Naive B cell (primary cell): ENCODE results near the gene TPH2. TPM values are rescaled to one million over a fixed set of nuclear protein-coding genes. Genes with fewer than 3 reads are reported as not detected.

Experiments
- ATAC-seq, 2 donors: fragments of 150-1000 bp; cut with Tn5 transposase; 2 replicates each; pipeline ENCODE4 v1.10.0; 2021; ENCODE audit warnings: low read depth in 2 of 2, mild to moderate bottlenecking in 2 of 2, moderate library complexity in 2 of 2
- DNase-seq: peaks from one replicate; pipeline ENCODE4 v3.0.0; 2022
- H3K27ac Mint-ChIP-seq, 6 donors: one replicate each; pipeline ENCODE4 v1.8.0; 2020 to 2022; ENCODE audit warnings: mild to moderate bottlenecking in 6 of 6, mixed read lengths in 6 of 6, moderate library complexity in 5 of 6, inconsistent platforms in 2 of 6
- H3K27me3 Mint-ChIP-seq, 3 donors: one replicate each; pipeline ENCODE4 v1.8.0; 2021 to 2022; ENCODE audit warnings: mixed read lengths in 3 of 3, mild to moderate bottlenecking in 1 of 3
- H3K36me3 Mint-ChIP-seq, 2 donors: one replicate each; pipeline ENCODE4 v1.8.0; 2020 to 2022; ENCODE audit warnings: mixed read lengths in 2 of 2, inconsistent platforms in 1 of 2, mild to moderate bottlenecking in 1 of 2
- H3K4me1 Mint-ChIP-seq, 3 donors: one replicate each; pipeline ENCODE4 v1.8.0; 2020 to 2022; ENCODE audit warnings: mixed read lengths in 3 of 3, inconsistent platforms in 1 of 3, mild to moderate bottlenecking in 1 of 3, moderate library complexity in 1 of 3
- H3K4me3 Mint-ChIP-seq, 8 donors: one replicate each; pipeline ENCODE4 v1.8.0; 2020 to 2022; ENCODE audit warnings: mild to moderate bottlenecking in 8 of 8, mixed read lengths in 8 of 8, moderate library complexity in 8 of 8, inconsistent platforms in 2 of 8
- H3K9me3 Mint-ChIP-seq, 7 donors: one replicate each; pipeline ENCODE4 v1.8.0; 2020 to 2022; ENCODE audit warnings: mixed read lengths in 7 of 7, mild to moderate bottlenecking in 5 of 7, inconsistent platforms in 2 of 7, moderate library complexity in 1 of 7
- polyA plus RNA-seq, 6 donors: library from polyadenylated mRNA; unstranded; fragments of 300-500 nt; fragmentation: Illumina TruSeq; gene quantifications; one replicate each; pipeline ENCODE4 v1.2.3, GENCODE V29; 2021; ENCODE audit warnings: low read depth in 6 of 6

TPH2 gene
- polyA plus RNA-seq, 6 donors from 2014 or later, result not detected

- ATAC-seq (no peak), DNase-seq (no peak)
- H3K4me3 Mint-ChIP-seq, result no peak overlapping the region
- H3K36me3 Mint-ChIP-seq, result no peaks in the 10 kb centered on the region
- H3K9me3 Mint-ChIP-seq, result peaks cover 0 to 1% (median 0%) of the 10 kb centered on the region in 7 donors
- no peak overlapping the region for H3K27ac Mint-ChIP-seq
- H3K27me3 Mint-ChIP-seq, result peaks cover 38 to 51% (median 49%) of the 10 kb centered on the region in 3 donors
- H3K4me1 Mint-ChIP-seq, result no peaks in the 10 kb centered on the region
Measured at GRCh38 chr12:71947645-71948105, 9.0 kb downstream of the TPH2 start.

DNA sequence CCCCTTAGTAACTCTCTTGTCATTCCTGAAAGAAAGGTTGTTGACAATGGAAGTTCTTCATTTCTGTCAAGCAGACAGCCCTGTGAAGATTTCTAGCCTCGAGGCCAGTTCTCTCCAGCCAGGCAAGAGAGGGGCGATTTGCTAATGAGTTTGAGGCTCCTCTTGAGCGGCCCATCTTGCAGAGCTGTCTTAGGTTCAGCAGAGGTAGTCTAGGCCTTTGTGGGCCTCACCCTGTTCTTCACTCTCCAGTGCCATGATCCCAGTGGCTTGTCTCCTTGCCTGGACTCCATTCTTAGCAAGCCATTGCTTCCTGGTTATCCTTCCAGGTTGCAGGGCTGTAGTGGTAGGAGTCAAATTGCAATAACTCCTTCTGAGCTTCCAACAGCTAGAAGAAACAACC lies 9.7 kb downstream of the TPH2 start:
- Mint-ChIP-seq H3K27ac (no peak overlapping the region), H3K4me3 (no peak overlapping the region), H3K27me3 (peaks cover 38 to 45% (median 45%) of the 10 kb centered on the region in 3 donors), H3K9me3 (peaks cover 0 to 1% (median 0%) of the 10 kb centered on the region in 7 donors), H3K36me3 (no peaks in the 10 kb centered on the region), H3K4me1 (no peaks in the 10 kb centered on the region)
- DNase-seq (no peak), ATAC-seq (no peak)

GRCh38 chr12:71949646-71950045 lies 11.0 kb downstream of the TPH2 start:
- Mint-ChIP-seq H3K4me1 (no peaks in the 10 kb centered on the region), H3K27me3 (peaks cover 38 to 46% (median 40%) of the 10 kb centered on the region in 3 donors), H3K27ac (no peak overlapping the region), H3K4me3 (no peak overlapping the region), H3K36me3 (no peaks in the 10 kb centered on the region), H3K9me3 (peaks cover 0 to 3% (median 0%) of the 10 kb centered on the region in 7 donors)
- ATAC-seq, result no peak
- no peak for DNase-seq

DNA sequence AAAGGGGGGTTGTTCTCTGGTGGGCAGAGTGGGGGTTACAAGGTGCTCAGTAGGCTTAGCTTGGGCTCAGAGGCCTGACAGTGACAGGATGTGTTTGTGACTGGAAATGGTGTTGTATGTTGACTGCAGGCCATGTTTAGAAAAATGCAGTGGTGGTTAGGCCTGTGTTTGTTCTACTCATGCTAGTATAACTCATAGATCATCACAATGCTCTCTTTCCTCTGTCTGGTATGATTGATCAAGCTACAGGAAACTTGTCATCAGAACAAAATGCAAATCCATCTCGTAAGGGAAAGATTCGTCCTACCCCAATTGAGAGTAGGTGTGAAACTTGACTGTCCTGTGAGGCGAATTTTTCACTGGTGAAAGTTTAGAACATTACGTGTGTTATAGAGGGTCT lies 11.8 kb downstream of the TPH2 start:
- H3K4me3 Mint-ChIP-seq, result no peak overlapping the region
- ATAC-seq (no peak), DNase-seq (no peak)
- peaks cover 0 to 3% (median 0%) of the 10 kb centered on the region in 7 donors for H3K9me3 Mint-ChIP-seq
- H3K36me3 Mint-ChIP-seq, result no peaks in the 10 kb centered on the region
- H3K4me1 Mint-ChIP-seq, result no peaks in the 10 kb centered on the region
- H3K27me3 Mint-ChIP-seq, result peaks cover 33 to 39% (median 38%) of the 10 kb centered on the region in 3 donors
- no peak overlapping the region for H3K27ac Mint-ChIP-seq

DNA sequence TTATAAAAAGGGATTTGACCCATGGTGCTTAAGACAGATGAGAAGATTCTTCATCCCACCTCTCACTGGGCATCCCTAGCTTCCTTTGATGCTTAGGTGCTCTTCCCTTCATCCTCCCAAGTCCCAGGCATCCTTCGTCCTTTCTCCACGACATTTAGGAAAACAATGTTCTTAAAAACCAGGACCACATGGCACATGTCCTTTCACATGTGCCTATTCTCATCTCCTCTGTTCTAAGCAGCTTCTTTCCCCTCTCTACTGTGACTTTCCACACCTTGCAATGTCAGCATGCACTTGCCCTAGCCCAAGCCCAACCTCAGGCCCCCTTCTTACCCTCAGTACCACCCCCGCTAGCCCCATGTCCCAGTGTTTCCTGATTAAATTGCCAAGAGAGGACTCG lies 12.2 kb downstream of the TPH2 start:
- H3K27ac Mint-ChIP-seq, result no peak overlapping the region
- peaks cover 0 to 3% (median 0%) of the 10 kb centered on the region in 7 donors for H3K9me3 Mint-ChIP-seq
- H3K4me1 Mint-ChIP-seq, result no peaks in the 10 kb centered on the region
- H3K36me3 Mint-ChIP-seq, result no peaks in the 10 kb centered on the region
- no peak for ATAC-seq
- no peak for DNase-seq
- H3K27me3 Mint-ChIP-seq, result peaks cover 31 to 36% (median 35%) of the 10 kb centered on the region in 3 donors
- no peak overlapping the region for H3K4me3 Mint-ChIP-seq

- Mint-ChIP-seq H3K9me3 (peaks cover 0 to 3% (median 0%) of the 10 kb centered on the region in 7 donors), H3K4me3 (no peak overlapping the region), H3K4me1 (no peaks in the 10 kb centered on the region), H3K27ac (peak overlapping the region in 1 of 6 donors; percentile 58), H3K27me3 (peaks cover 28 to 31% (median 30%) of the 10 kb centered on the region in 3 donors), H3K36me3 (no peaks in the 10 kb centered on the region)
- ATAC-seq (no peak), DNase-seq (no peak)
Measured at GRCh38 chr12:71954083-71954778, 15.6 kb downstream of the TPH2 start.

- Mint-ChIP-seq H3K4me1 (no peaks in the 10 kb centered on the region), H3K36me3 (no peaks in the 10 kb centered on the region), H3K27me3 (peaks cover 30 to 35% (median 34%) of the 10 kb centered on the region in 3 donors), H3K4me3 (no peak overlapping the region), H3K27ac (no peak overlapping the region), H3K9me3 (peaks cover 0 to 3% (median 0%) of the 10 kb centered on the region in 7 donors)
- no peak for ATAC-seq
- DNase-seq, result no peak
Measured at GRCh38 chr12:71954861-71955260, 16.2 kb downstream of the TPH2 start.

GRCh38 chr12:71955970-71956369 lies 17.3 kb downstream of the TPH2 start:
- Mint-ChIP-seq H3K9me3 (peaks cover 0 to 3% (median 0%) of the 10 kb centered on the region in 7 donors), H3K4me3 (no peak overlapping the region), H3K27ac (no peak overlapping the region), H3K4me1 (no peaks in the 10 kb centered on the region), H3K36me3 (no peaks in the 10 kb centered on the region), H3K27me3 (peaks cover 23 to 35% (median 30%) of the 10 kb centered on the region in 3 donors)
- no peak for ATAC-seq
- no peak for DNase-seq

GRCh38 chr12:71958056-71958455 lies 19.4 kb downstream of the TPH2 start:
- Mint-ChIP-seq H3K27me3 (peaks cover 23 to 34% (median 28%) of the 10 kb centered on the region in 3 donors), H3K27ac (no peak overlapping the region), H3K9me3 (peaks cover 0 to 1% (median 0%) of the 10 kb centered on the region in 7 donors), H3K36me3 (no peaks in the 10 kb centered on the region), H3K4me1 (no peaks in the 10 kb centered on the region), H3K4me3 (no peak overlapping the region)
- ATAC-seq (no peak), DNase-seq (no peak)

DNA sequence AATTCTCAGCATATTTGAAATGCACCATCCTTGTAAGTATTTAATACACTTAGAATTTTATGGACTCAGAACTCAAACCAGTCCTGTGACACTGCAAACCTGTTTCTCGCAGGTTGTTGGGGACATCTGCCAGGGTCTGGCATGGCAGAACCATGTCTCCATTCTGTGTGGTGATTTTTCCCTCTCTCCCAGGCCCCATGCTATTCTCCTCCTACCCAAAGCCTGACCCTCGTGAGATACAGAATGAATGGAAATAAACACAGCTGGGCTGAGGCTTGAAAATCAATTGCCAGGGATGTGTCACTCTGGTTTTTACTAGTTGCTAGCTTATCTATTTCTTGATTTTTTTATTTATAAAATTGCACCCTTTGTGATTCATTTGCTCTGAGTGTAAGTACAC lies 19.8 kb downstream of the TPH2 start:
- no peaks in the 10 kb centered on the region for H3K4me1 Mint-ChIP-seq
- peaks cover 0 to 1% (median 0%) of the 10 kb centered on the region in 7 donors for H3K9me3 Mint-ChIP-seq
- H3K4me3 Mint-ChIP-seq, result no peak overlapping the region
- H3K27ac Mint-ChIP-seq, result no peak overlapping the region
- DNase-seq (no peak), ATAC-seq (no peak)
- no peaks in the 10 kb centered on the region for H3K36me3 Mint-ChIP-seq
- H3K27me3 Mint-ChIP-seq, result peaks cover 23 to 32% (median 24%) of the 10 kb centered on the region in 3 donors

GRCh38 chr12:71958993-71959578 lies 20.4 kb downstream of the TPH2 start:
- Mint-ChIP-seq H3K27me3 (peaks cover 18 to 26% (median 23%) of the 10 kb centered on the region in 3 donors), H3K36me3 (no peaks in the 10 kb centered on the region), H3K4me3 (no peak overlapping the region), H3K9me3 (no peaks in the 10 kb centered on the region), H3K4me1 (no peaks in the 10 kb centered on the region), H3K27ac (no peak overlapping the region)
- DNase-seq (no peak), ATAC-seq (no peak)

DNA sequence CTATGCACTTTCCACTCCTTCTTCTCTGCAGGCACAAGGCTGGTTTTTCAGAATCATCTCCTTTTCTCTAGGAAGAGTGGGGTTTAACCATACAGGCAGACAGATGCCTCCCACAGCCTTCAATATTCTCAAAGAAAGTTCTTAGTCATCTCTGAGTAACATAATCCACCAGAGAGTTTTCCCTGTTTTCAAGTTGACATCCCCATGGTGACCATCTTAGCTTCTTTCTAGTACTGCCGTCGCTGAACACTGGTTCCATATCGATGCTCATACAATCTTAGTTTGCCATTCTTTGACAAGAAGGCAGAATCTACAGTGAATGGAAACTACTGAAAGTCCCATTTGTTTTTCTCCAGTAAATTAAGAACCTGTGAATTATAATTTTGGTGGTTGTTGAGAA lies 28.6 kb downstream of the TPH2 start:
- H3K27ac Mint-ChIP-seq, result no peak overlapping the region
- no peaks in the 10 kb centered on the region for H3K4me1 Mint-ChIP-seq
- DNase-seq (no peak), ATAC-seq (no peak)
- H3K9me3 Mint-ChIP-seq, result peaks cover 0 to 1% (median 0%) of the 10 kb centered on the region in 7 donors
- H3K36me3 Mint-ChIP-seq, result no peaks in the 10 kb centered on the region
- H3K4me3 Mint-ChIP-seq, result no peak overlapping the region
- H3K27me3 Mint-ChIP-seq, result peaks cover 16 to 32% (median 23%) of the 10 kb centered on the region in 3 donors

DNA sequence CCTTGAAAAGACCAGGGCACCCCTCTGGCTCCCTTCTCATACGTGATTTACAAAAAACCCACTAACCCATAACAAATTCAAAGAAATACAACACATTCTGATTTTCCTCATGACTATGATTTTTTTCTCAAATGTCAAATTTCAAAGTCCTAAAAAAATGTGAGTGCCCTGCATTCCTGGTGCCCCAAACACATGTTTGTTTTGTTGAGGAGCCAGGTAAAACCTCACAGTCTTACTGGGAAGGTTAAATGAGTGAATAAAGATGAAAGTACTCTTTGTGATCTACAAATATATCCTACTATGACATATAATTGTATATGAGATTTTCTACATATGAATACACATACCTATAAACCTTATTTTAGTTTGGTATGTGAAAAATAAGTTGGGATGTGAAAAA lies 30.7 kb downstream of the TPH2 start:
- Mint-ChIP-seq H3K27me3 (peaks cover 24 to 39% (median 29%) of the 10 kb centered on the region in 3 donors), H3K9me3 (peaks cover 0 to 1% (median 0%) of the 10 kb centered on the region in 7 donors), H3K27ac (no peak overlapping the region), H3K4me1 (no peaks in the 10 kb centered on the region), H3K36me3 (no peaks in the 10 kb centered on the region), H3K4me3 (no peak overlapping the region)
- no peak for DNase-seq
- no peak for ATAC-seq

DNA sequence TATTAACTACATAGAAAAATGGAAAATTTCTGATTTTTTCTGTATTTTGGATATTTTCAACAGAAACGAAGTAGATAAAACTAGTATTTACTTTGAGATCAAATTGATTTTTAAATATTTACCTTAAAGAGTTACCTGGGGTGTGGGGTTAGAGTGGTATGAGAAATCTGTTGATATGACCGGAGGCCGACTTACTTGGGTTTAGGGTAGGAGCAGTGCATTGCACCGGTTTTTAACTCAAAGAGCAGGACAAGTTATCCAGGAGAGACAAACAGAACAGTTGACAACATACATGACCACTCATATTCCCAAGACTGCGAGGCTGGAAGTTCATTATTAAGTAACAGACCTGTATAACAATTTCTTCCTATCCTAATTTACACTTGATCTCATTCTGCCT lies 31.4 kb downstream of the TPH2 start:
- no peak for DNase-seq
- Mint-ChIP-seq H3K4me3 (no peak overlapping the region), H3K36me3 (no peaks in the 10 kb centered on the region), H3K4me1 (no peaks in the 10 kb centered on the region), H3K27me3 (peaks cover 24 to 40% (median 33%) of the 10 kb centered on the region in 3 donors), H3K9me3 (no peaks in the 10 kb centered on the region), H3K27ac (no peak overlapping the region)
- ATAC-seq, result no peak
